Effector CD8-positive, alpha-beta T cell (primary cell): ENCODE data around the gene RPS24.
"Not testable (repeated sequence)": the region's sequence is repeated elsewhere in the genome, so short reads cannot be mapped to it uniquely, and the experiment has no call there.

Source experiments
- DNase-seq: peaks from one replicate; lab custom pipeline; 2025; lab: John Stamatoyannopoulos, UW
- total RNA-seq, 4 experiments: gene quantifications; one replicate each; lab custom pipeline; 2026; lab: John Stamatoyannopoulos, UW

The RPS24 gene
- 476 to 822 (median 567) reads per million in 4 experiments for total RNA-seq

GRCh38 chr10:78033637-78034470 lies at the start of gene RPS24:
TSS of gene RPS24 (plus strand) at chr10:78033863. CDS start at chr10:78033902, 39 bp downstream.
- peak; percentile 88 for DNase-seq

GRCh38 chr10:77984986-77985385 lies 48.7 kb upstream of the RPS24 start:
- no peak for DNase-seq

DNA sequence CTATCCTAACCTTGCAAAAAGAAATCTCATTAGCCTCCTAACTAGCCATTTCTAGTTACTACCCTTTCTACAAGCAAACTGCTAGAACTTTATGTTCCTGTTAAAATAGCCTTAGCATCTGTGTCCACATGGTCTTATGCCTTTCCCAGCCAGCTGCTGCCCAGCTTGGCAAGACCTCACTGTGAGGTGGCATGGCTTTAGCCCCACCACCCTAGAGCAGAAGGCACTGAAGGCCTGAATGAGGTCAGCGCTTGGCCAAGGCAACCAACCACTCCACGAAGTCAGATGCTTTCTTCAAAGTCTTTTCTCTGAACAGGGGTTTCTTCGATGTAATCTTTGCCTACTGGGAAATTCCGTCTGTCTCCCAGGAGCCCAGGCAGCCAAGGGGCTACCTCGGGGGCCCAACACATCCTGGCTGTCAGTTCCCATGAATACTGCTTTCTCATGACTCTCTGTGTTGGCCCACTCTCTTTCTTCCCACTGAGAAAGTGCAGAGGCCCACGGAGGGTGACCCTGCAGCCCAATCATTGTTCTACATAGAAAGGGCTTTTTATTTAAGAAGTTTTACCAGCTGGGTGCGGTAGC lies 45.9 kb upstream of the RPS24 start:
- DNase-seq: no peak

GRCh38 chr10:77989081-77989724 lies 44.5 kb upstream of the RPS24 start:
- no peak for DNase-seq

GRCh38 chr10:77993620-77994019 lies 40.0 kb upstream of the RPS24 start:
- no peak for DNase-seq

GRCh38 chr10:77998780-77999179 lies 34.9 kb upstream of the RPS24 start:
- DNase-seq: not testable (repeated sequence)

- DNase-seq: no peak
Observed at GRCh38 chr10:78000206-78000605, 33.5 kb upstream of the RPS24 start.

DNA sequence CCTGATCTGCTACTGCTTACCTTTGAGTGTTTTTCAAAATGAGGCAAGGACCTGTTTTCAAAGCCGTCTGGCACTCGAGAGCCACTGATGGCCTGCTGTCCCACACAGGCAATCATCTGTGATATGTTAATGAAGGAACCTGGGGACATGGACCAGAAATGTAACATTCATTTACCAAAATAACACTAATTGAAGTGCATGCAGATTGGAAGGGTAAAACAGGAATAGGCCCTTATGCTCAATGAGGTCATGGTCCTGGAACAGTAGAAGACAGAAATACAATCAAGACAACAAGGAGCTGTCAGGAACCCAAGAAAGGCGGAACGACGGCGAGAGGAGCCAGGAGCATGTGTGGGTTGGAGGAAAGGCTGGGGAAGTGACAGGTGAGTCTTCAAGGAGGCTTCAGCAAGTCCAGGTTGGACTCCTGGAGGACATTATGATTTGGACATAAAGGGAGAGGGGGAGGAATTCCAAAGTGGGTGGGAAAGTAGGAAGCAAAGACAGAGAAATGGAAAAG lies 32.6 kb upstream of the RPS24 start:
- no peak for DNase-seq

DNA sequence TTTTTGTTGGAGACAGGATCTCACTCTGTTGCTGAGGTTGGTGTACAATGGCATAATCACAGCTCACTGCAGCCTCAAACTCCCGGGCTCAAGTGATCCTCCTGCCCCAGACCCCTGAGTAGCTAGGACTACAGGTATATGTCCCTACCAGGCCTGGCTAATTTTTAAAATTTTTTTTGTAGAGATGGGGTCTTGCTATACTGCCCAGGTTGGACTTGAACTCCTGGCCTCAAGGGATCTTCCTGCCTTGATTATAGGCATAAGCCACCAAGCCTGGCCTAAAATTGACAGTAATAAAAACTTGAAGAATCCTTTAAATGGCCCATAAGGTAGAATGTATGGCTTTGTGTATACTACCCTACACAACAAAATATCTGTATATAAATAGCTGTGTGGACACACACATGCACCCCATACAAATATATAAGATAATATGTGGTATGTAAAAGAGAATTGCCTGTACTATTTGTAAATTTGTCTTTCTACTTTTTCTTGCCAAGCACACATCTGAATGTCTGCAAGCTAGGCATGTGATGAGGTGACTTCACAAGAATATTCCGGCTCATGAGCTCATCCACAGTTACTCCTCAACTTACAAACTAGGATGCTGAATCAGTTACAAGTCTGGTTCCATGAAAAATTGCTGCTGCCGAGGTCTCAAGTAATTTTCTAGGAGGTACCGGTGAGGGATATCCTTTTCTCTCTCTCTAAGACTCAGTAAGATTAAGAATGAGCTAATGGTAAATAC lies 30.9 kb upstream of the RPS24 start:
- no peak for DNase-seq

- DNase-seq: no peak
Observed at GRCh38 chr10:78004215-78005026, 29.2 kb upstream of the RPS24 start.

DNA sequence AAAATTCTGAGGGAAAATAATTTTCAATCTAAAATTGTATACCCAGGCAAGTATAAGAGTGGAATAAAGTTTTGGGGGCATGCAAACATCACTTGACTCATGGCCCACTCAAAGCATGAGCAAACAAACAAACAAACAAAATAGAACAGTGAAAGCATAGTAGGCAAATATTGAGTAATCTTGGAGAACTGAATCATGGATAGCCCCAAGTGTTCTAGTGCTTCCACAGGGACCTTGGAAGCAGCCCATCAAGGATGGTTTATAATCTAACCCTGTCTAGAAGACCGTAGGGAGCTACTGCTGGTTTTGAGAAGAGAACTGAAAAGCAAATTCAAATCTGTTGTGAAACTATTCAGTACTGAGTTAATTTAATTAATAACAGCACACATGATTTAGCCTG lies 26.5 kb upstream of the RPS24 start:
- DNase-seq: no peak

GRCh38 chr10:78009662-78010061 lies 24.0 kb upstream of the RPS24 start:
- no peak for DNase-seq

GRCh38 chr10:78010278-78010677 lies 23.4 kb upstream of the RPS24 start:
- DNase-seq: no peak

DNA sequence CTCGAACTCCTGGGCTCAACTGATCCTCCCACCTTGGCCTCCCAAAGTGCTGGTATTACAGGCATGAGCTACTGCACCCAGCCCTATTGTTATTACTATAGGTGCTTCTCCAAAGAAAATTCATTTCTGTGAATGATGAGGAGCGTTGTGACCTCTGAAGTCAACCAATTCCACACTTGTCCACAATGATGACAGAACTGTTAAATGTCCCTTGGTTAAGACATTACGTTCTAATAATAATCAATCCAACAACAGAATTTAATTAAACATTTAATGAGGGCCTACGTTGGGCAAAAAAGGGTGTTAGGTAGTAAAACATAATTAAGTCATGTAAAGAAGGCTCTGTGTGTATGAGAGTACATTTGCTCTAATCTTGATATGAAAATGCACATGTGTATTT lies 22.6 kb upstream of the RPS24 start:
- DNase-seq: no peak

GRCh38 chr10:78013564-78013963 lies 20.1 kb upstream of the RPS24 start:
- DNase-seq: no peak

- no peak for DNase-seq
Observed at GRCh38 chr10:78015546-78015945, 18.1 kb upstream of the RPS24 start.

DNA sequence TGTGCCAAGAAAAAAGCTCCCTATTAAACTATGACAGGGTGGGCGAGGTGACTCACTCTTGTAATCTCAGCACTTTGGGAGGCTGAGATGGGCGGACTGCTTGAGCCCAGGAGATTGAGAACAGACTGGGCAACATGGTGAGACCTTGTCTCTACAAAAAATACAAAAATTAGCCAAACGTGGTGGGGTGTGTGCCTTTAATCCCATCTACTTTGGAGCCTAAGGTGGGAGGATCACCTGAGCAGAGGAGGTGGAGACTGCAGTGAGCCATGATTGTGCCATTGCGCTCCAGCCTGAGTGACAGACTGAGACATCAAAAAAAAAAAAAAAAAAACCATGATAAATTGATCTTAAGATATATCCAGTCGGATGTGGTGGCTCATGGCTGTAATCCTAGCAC lies 15.8 kb upstream of the RPS24 start:
- DNase-seq: no peak

DNA sequence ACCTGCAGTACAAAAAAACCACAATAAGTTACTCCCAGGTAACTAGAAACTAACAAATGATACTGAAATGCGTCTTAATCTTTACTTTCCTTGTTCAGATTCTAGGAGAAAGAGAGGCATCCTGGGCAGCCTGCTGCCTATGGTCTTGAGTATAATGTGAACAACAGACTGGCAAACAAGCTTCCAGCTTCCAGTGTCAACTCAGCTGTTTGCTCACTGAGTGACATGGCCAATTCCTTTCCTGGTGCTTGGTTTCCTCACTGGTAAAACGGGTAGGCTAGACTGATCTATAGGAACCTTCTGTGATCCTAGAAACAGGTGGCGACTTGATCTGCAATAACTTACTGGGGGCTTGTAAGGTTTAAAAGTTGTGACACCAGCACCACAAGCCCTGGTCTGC lies 14.4 kb upstream of the RPS24 start:
- no peak for DNase-seq

- no peak for DNase-seq
Observed at GRCh38 chr10:78021201-78021600, 12.5 kb upstream of the RPS24 start.

DNA sequence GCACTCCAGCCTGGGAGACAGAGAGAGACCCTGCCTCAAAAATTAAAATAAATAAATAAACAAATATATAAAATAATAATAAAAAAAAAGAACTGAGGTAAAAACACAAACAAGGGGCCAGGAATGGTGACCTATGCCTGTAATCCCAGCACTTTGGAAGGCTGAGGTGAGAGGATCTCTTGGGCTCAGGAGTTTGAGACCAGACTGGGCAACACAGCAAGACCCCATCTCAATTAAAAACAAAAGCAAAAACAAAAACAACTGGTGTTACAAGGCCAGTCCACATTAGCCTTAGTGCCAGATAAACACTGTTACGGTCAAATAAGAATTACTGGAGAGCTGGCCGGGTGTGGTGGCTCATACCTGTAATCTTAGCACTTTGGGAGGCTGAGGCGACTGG lies 9.9 kb upstream of the RPS24 start:
- DNase-seq: no peak

DNA sequence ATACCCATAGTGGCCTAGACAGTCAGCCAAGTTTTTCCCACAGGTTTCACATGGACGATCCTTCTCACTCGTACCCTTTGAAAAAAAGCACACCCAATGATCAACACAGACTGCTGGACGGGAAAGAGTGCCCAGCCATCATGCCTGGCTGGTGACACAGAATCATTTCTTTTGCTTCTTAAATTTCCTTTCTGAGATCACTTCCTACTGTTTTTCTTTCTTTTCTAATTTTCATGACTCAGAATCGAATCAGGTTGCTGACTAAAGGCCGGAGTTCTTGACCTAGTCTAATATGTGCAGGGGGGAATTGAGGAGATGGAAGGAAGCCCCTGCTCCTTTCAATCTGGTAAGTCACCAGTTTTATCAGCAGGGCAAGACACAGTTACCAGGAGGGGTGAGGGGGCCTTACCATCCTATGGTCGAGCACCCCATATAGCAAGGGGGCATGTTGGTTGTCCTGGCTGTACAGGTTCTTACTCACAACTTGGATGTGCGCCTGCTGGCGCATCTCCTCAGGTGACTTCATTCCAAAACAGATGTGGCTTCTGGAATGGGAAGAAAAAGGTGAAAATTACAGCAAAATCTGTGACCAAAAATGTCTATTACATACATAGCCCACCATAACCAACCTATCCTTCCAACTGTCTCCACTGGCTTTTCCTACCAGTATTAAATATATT lies 7.8 kb upstream of the RPS24 start:
- DNase-seq: no peak
